Superior temporal gyrus (tissue), 1 donor: ENCODE results near the gene SH2D1A.
"Not testable (repeated sequence)": the region's sequence is repeated elsewhere in the genome, so short reads cannot be mapped to it uniquely, and the experiment has no call there.

Experiments used
- DNase-seq: peaks from one replicate; pipeline ENCODE4 v3.0.0-alpha.2; 2016; ENCODE audit errors: extremely low spot score

SH2D1A gene

DNA sequence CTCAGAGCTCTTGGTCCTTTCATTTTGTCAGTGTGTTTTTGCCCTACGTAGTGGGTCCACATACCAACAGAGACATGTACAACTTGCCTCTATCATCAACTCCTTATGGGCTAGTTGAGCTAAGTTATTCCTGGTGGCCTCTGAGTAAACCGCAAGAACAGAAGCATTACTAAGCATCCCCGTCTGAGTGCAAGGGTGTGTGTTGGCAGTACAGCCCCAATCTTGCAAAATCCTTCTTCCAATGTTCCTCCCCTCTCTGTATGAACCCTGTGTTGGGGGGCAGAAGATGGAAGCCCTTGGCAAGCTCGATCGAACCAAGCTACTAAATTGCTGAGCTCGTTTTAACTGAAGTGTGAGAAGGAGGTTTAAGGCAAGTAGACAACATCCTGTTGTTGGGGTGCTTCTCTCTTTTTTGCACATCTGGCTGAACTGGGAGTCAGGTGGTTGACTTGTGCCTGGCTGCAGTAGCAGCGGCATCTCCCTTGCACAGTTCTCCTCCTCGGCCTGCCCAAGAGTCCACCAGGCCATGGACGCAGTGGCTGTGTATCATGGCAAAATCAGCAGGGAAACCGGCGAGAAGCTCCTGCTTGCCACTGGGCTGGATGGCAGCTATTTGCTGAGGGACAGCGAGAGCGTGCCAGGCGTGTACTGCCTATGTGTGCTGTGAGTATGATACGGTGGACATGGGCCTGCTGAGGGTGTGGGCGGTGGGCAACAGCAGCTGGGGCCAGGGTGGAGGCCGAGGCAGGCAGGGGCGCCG, at the start of gene SH2D1A:
Gene SH2D1A, plus strand, starts transcription at position 447 of the 760 bp plus-strand sequence. Its CDS starts 80 bp downstream, at position 527.
- no peak for DNase-seq

DNA sequence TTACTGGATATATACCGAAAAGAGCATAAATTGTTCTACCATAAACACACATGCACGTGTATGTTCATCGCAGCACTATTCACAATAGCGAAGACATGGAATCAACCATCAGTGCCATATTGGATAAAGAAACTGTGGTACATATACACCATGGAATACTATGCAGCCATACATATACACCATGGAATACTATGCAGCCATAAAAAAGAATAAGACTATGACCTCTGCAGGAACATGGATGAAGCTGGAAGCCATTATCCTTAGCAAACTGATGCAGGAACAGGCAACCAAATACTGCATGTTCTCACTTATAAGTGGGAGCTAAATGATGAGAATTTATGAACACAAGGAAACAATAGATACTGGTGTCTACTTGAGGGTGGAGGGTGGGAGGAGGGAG, 47.0 kb upstream of the SH2D1A start:
- DNase-seq = not testable (repeated sequence)

- no peak for DNase-seq
Observed at GRCh38 chrX:124300405-124300804, 46.0 kb upstream of the SH2D1A start.

GRCh38 chrX:124307253-124307907, 39.0 kb upstream of the SH2D1A start:
- DNase-seq = no peak

DNA sequence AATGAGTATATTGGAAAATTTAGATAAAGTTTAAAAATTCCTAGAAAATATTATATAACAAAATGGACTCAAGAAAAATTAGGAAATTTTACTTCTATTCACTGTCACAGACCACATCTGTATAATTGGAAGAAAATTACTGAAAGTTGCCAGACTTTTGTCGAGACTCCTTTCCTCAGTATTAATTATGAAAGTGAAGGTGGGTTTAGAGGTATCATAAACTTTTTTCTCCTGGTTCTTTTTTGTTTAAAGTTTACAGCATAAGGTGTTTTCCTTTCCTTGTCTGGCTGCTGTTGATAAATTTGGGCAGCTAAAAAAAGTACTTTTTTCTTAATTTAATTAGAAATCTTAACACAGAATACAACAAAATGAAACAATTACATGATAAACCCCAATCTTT, 20.6 kb upstream of the SH2D1A start:
- no peak for DNase-seq

GRCh38 chrX:124328765-124329164, 17.6 kb upstream of the SH2D1A start:
- DNase-seq = no peak

DNA sequence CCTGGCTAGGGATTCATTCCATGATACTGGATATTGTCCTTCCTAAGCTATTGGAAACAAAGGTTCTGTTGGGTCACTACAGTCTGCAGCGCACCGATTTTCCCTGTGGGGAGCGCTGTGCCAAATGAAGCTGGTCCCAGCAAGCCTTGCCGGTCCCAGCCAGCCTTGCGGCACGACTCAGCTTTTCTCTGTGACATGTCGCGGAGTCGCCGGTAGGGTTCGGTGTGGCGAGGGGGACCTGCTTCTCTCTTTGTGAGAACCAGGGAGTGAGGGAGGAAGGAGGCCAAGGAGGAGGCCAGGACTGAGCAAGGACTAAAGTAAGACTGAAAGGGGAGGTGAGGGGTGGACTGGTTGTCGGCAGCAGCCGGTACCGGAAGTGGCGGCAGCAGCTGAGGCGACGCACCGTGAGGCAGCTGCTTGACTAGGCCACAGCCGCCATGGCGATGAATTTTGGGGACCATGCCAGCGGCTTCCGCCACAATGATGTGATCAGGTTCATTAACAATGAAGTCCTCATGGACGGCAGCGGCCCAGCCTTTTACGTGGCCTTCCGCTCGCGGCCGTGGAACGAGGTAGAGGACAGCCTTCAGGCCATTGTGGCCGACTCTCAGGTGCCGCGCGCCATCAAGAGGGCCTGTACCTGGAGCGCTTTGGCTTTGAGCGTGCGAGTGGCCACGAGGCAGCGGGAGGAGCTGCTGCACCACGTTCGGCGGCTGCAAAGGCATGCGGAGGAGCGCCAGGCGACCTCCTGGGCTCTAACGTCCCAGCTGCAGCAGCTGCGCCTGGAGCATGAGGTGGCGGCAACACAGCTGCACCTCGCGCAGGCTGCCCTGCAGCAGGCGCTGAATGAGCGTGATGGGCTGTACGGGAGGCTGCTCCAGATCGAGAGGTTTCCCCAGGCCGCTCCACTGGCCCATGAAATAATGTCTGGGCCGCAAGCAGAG, 13.6 kb upstream of the SH2D1A start, which contains the start of gene TEX13D:
Gene TEX13D, plus strand, starts transcription at position 180 of the 944 bp plus-strand sequence. Its CDS starts 258 bp downstream, at position 438.
- DNase-seq = no peak

DNA sequence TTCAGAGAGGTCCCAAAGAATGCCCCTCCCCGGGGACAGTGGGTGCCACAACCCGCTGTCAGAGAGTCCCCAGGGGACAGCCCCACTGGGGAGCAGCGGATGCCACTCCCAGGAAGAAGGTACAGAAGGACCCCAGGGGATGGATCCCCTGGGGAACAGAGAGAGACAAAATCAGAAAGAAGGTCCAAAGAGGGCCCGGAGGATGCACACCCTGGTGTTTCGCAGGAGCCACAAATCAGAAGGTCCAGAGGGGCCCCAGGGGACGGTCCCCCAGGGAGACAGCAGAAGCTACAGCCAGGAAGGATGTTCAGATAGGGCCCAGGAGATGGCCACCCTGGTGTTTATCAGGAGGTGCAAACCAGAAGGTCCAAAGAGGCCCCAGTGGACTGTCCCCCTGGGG, 12.5 kb upstream of the SH2D1A start:
- DNase-seq = no peak

DNA sequence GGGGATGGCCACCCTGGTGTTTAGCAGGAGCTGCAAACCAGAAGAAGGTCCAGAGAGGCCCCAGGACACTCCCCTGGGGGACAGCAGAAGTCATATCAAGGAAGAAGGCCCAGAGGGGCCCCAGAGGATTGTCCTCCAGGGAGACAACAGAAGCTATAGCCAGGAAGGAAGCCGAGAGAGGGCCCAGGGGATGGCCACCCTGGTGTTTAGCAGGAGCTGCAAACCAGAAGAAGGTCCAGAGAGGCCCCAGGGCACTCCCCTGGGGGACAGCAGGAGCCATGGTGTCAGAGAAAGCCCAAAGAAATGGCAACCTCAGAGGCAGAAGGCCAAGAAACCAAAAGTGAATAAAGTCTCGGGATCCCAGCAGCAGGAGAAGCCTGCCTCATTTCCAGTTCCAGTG, 11.8 kb upstream of the SH2D1A start:
- not testable (repeated sequence) for DNase-seq

DNA sequence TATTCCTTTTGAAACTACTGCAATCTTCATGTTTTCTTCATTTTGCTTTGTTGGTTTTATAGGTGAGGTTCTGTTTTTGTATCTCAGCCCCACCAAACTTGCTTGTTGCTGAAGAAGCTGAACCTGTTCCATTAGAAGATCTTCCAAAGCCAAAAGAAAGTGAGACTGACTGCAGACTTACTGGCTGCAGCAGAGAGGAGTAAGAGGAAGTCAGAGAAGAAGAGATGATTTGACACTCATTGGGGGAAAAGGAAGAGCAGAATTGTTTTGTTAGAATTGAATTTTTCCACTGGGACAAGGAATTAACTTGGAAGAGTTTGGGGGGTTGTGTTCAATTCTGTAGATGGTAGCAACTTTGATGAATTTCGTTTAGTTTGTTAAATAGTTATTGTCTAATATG, 10.8 kb upstream of the SH2D1A start:
- DNase-seq = no peak

DNA sequence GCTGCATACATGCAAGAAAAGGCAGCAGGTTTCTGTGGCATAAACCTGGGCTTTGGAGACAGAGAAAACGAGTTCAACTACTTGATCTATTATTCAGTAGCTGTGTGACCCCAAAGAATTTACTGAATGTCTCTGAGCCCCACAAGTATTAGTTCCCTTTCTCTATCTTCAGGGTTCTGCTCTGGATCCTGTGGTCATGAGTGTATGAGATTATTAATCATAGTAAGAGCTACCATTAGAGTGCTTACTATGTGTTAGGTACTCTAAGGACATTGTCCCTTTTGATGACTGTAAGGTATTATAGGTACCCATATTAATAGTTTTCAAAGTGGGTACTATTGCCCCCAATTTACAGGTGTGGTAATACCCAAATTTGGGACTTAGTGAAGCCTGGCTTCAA, 8.4 kb upstream of the SH2D1A start:
- no peak for DNase-seq

DNA sequence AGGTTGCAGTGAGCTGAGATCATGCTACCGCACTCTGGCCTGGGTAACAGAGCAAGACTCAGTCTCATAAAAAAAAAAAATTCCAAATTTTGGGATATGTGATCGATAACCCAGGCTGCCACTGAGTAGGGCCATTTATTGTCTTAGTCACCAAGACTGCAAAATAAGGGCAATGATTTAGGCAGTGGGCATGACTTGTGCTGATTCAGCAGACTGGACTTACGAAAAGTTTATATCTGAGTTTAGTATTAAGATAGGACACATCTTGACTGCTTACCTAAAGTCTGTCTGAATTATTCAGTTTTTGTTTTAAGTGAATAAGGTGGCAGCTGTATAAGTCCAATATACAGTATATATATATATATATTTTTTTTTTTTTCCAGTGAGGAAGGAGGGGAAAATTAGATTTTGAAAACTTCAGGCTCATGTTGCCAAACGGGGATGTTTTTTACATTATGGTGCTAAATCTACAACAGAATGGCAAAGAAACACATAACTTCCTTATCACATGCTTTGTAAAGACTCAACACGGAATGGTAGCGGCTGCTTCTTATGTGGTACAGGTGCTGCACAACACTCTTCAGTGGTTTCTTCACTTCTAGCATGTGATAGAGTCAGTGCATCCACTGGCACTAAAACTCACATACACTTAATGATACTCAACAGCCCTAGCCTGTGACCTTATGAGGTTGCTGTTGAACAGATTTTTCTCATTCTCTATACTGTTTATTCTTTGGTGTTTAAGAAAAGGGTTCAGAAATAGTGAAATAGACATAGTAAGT, 7.4 kb upstream of the SH2D1A start:
- no peak for DNase-seq

DNA sequence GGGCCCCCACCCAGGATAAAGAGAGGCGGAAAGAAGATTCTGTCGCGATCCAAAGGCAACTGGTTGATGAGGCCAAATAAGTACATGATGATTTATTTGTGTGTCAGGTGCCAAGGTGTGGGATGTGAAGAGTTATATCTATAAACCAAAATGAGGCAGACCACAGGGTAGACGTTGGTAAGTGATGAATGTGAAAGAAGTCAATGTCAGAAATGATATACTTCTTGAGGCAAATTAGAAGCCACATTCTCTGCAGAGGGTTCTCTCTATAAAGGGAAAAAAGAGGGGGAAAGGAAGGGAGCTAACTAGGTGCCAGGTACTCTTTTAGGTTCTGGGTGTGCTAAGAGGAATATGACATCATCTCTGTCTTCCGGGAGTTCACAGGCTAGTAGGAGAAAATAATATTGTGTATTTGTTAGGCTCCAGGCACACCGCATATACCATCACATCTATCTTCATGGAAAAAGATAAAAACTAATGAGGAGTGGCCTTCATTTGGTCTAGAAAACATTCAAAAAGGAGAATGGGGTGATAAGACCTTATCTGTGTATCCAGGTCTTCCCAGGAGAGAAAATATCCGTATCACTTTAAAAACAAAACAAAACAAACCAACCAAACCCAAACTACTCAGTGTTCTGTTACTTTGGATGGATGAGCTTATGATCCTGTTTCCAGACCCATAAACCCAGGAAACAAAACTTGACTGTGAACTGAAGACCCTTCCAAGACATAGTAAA, 4.8 kb upstream of the SH2D1A start:
- DNase-seq = no peak

DNA sequence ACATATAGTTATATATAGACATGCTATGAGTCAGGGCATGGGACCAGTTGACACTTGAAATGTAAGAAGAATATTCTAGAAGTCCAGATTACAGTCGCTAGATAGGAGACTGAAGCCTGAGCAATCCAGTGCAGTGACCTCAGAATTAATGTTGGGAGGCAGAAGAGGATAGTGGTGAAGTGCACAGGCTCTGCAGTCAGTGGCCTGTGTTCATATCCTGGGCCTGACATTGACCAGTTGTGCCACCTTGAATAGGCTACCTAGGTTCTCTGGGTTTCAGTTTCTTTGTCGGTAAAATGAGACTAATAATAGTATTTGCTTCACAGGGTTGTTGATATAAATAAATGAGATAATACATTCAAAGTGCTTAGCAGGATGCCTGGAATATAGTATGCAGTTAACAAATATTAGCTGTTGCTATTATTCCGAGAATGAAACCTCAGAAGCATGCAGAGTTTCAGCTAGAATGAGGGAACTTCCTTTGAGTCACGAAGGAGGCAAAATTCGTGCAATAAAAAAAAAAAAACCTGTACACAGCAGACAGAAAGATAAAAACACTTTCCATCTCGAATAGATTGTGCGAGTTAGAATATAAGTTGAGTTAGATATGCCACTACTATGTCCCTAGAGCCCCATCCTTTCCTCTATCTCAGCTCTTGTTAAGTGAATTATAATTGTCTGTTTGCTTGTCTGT, 4.0 kb upstream of the SH2D1A start:
- no peak for DNase-seq

- DNase-seq = no peak
Observed at GRCh38 chrX:124343016-124343415, 3.3 kb upstream of the SH2D1A start.

DNA sequence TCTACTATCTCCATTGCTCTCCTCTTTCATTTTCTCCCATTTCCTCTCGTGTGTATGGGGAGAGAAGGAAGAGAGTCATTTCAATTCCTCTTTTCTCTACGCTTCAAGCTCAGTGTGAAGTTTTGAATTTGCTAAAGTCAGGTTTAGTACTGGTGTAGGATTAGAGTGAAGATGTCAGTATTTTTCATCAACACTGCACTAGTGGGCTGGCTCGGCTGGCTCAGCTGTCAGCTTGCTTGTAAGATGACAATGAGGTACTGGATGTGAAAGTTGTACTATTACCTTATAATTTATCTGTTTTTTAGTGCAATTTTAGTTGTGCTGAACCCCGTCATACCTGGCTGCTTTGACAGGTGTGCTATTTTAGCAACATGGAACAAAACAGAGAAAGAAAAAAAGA, 2.1 kb upstream of the SH2D1A start:
- DNase-seq = no peak

GRCh38 chrX:124346877-124347241, 496 bp downstream of the SH2D1A start:
- DNase-seq = no peak

GRCh38 chrX:124347242-124347641, 879 bp downstream of the SH2D1A start:
- DNase-seq = no peak

GRCh38 chrX:124348182-124348581, 1.8 kb downstream of the SH2D1A start:
- DNase-seq = no peak

DNA sequence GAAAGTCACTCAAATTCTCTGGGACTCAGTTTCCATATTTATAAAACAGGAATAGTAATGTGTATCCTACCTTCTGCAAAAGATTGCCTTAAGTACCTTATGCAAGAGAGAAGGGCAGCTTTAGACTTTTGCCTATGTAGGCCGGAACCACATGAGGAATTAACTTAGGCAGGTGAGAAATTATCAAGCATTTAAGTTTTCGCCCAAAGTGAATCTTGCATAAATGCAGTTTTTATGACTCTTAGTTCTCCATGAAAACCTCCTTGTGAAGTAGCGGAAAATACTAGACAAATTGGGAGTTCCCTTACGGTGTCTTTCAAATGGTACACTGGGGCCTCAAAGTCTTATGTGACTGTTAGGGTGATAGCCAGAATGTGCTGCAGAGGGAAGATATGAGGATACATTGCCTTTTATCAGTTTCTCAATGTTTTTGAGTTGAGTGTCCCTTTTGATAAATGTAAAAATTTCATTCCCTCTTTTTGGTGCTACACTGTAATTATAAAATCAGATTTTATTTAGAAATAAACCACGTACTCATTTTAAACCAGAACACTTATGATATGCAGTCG, 2.6 kb downstream of the SH2D1A start:
- DNase-seq = no peak
